Raji (cell line): Measurements from ENCODE around the gene PDE8B.

Experiments used
- POLR2A ChIP-seq: IDR thresholded peaks from 2 replicates; pipeline ENCODE4 v1.6.1; 2011; ENCODE audit warnings: low read depth, low read length, control low read depth; ENCODE audit not compliant: insufficient read depth

The PDE8B gene

GRCh38 chr5:77430726-77431125 lies 220.2 kb downstream of the PDE8B start:
- no peak for TF ChIP-seq POLR2A

- no peak for TF ChIP-seq POLR2A
Measured at GRCh38 chr5:77431286-77431685, 220.8 kb downstream of the PDE8B start.

GRCh38 chr5:77431719-77432118 lies 221.2 kb downstream of the PDE8B start:
- no peak for TF ChIP-seq POLR2A

- TF ChIP-seq POLR2A = no peak
Measured at GRCh38 chr5:77437194-77437593, 226.7 kb downstream of the PDE8B start.

- TF ChIP-seq POLR2A = no peak
Measured at GRCh38 chr5:77438071-77438470, 227.6 kb downstream of the PDE8B start.

GRCh38 chr5:77443670-77444069 lies 233.2 kb downstream of the PDE8B start:
- no peak for TF ChIP-seq POLR2A

GRCh38 chr5:77444356-77444755 lies 233.9 kb downstream of the PDE8B start:
- TF ChIP-seq POLR2A = no peak

- no peak for TF ChIP-seq POLR2A
Measured at GRCh38 chr5:77448831-77449230, 238.4 kb downstream of the PDE8B start.

GRCh38 chr5:77449277-77449676 lies 238.8 kb downstream of the PDE8B start:
- TF ChIP-seq POLR2A = no peak

GRCh38 chr5:77449981-77450380 lies 239.5 kb downstream of the PDE8B start:
- TF ChIP-seq POLR2A = no peak

GRCh38 chr5:77452351-77452750 lies 241.9 kb downstream of the PDE8B start:
- TF ChIP-seq POLR2A = no peak

- no peak for TF ChIP-seq POLR2A
Measured at GRCh38 chr5:77454123-77454522, 243.6 kb downstream of the PDE8B start.

GRCh38 chr5:77461287-77461686 lies 250.8 kb downstream of the PDE8B start:
- no peak for TF ChIP-seq POLR2A

GRCh38 chr5:77463905-77464304 lies 253.4 kb downstream of the PDE8B start:
- no peak for TF ChIP-seq POLR2A
